HUES64 (cell line): ENCODE measurements around the gene PSPH.
A peak's percentile ranks its signal among the peaks of the same experiment; 100 is the strongest.

Experiments
- H3K27ac ChIP-seq: 2 replicates; pipeline ENCODE4 v1.7.0; 2013; ENCODE audit warnings: low read depth, low read length, inconsistent platforms
- H3K27me3 ChIP-seq: 2 replicates; pipeline ENCODE4 v1.6.1; 2013; ENCODE audit warnings: mild to moderate bottlenecking, low read length; ENCODE audit not compliant: insufficient read depth
- H3K36me3 ChIP-seq: 2 replicates; pipeline ENCODE4 v1.6.1; 2013; ENCODE audit warnings: mild to moderate bottlenecking, low read length; ENCODE audit not compliant: insufficient read depth
- H3K4me1 ChIP-seq: 2 replicates; pipeline ENCODE4 v1.6.1; 2013; ENCODE audit warnings: mild to moderate bottlenecking, low read length, moderate library complexity; ENCODE audit not compliant: insufficient read depth
- H3K4me3 ChIP-seq: 2 replicates; pipeline ENCODE4 v1.5.1; 2013; ENCODE audit warnings: mild to moderate bottlenecking, low read length, moderate library complexity
- H3K9ac ChIP-seq: 2 replicates; pipeline ENCODE4 v1.6.1; 2013; ENCODE audit warnings: mild to moderate bottlenecking, low read depth, low read length
- H3K9me3 ChIP-seq: 2 replicates; pipeline ENCODE4 v1.6.1; 2013; ENCODE audit warnings: low read depth, low read length; ENCODE audit not compliant: insufficient read depth
- WGBS: fragments of 150-250, 120-280 bp; methylation state at CpG from one replicate; pipeline ENCODE4 v1.1.7; 2013; ENCODE audit warnings: missing lambda C conversion rate; 5-methylcytosine and 5-hydroxymethylcytosine counted together

The PSPH gene

DNA sequence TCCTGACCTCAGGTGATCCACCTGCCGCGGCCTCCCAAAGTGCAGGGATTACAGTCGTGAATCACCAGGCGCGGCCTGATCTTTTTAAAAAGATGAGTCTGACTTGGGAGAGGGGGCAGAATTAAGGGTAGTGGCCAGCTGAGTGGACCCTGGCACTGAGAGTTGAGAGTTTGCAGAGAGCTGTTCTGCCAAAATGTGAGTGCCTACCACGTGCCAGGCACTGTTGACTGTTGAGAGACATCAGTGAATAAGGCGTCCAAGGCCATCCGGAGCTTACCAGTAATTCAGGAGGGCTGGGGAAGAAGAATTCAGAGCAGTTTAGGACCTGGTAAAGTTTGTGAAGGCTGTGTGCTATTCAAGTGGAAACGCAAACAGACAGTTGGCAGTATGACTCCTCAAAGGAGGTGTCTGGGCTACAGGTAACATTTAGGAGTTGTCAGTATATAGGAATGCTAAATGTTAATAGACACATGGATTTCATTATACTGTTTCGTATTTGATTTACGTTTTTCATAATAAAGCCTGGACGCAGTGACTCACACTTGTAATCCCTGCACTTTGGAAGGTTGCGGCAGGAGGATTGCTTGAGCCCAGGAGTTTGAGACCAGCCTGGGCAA, 85.3 kb downstream of the PSPH start:
- Histone ChIP-seq H3K27ac (no peak overlapping the region), H3K27me3 (peaks cover 19% of the 10 kb centered on the region), H3K4me3 (peak overlapping the region; percentile 96; the same call in 1 of the 2 replicates), H3K9ac (no peak overlapping the region), H3K4me1 (peaks cover 3% of the 10 kb centered on the region; the same call in 1 of the 2 replicates), H3K9me3 (no peaks in the 10 kb centered on the region), H3K36me3 (0 out of 2 replicates have a peak, but pooled peaks cover 2% of the 10 kb centered on the region)
- 91% methylated on average over 13 of the region's 13 CpGs for WGBS

DNA sequence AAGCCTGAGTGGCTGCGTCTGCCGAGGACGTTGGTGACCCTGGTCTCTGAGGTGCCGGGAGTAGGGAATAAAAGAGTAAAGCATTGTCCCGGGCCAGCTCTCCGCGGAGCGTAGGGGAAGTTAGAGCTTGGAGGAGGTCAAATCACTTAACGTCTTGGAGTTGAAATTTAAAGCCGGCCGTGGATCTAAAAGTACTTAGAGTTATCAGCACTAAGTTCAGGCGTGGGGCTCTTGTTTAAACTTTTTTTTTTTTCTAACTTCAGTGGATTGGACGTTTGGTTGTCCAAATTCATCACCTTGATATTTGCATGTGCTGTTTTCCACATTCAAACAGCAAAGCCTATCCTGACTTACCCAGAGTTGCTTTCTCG, 86.2 kb downstream of the PSPH start:
- Histone ChIP-seq H3K9ac (peak overlapping the region; percentile 89), H3K4me3 (peak overlapping the region; percentile 96), H3K27ac (peak overlapping the region; percentile 65; the same call in 1 of the 2 replicates), H3K9me3 (no peaks in the 10 kb centered on the region), H3K27me3 (peaks cover 19% of the 10 kb centered on the region), H3K36me3 (0 out of 2 replicates have a peak, but pooled peaks cover 2% of the 10 kb centered on the region), H3K4me1 (0 out of 2 replicates have a peak, but pooled peaks cover 2% of the 10 kb centered on the region)
- 6% methylated on average over 12 of the region's 14 CpGs for WGBS

DNA sequence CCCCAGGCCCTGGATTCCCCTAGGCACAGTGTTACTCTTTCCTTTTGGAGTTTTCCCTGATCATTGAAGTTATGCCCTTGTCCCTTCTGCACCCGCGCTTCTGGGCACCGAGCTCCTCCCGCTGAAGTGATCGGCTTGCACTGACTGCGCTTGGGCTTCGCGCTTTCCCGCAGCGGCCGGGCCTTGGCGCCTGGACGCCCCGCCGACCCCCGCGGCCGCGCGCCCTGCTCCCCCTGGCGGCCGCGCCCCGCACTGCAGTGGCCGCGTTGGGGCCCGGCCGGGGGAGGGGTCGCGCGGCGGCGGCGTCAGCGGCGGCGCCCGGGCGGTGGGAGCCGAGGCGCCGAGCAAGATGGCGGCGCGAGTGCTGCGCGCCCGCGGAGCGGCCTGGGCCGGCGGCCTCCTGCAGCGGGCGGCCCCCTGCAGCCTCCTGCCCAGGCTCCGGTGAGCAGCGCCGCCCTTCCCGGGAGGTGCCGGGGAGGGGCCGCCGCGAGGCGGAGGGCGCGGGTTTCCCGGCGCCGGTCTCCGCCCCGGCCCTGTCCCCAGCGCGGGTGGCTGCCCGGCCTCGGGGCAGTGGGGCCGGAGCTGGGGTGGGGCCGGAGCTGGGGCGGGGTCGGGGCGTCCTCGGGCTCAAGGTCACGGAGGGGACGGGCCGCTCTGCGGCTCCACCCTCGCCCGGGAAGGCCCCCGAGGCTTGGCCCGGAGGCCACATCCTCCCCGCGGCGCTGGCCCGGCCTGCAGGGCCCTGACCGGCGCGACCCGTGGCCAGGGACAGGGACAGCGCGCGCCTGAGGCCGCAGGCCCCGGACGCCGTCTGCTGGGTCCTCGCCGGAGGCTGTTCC, 86.8 kb downstream of the PSPH start, which contains the start of gene NIPSNAP2:
Gene NIPSNAP2 (plus strand): TSS at position 325 of the 839 bp plus-strand sequence. CDS start 25 bp downstream, at position 350.
- Histone ChIP-seq H3K27ac (peak within 1 kb of the TSS; percentile 65; the same call in 1 of the 2 replicates), H3K27me3 (peaks cover 19% of the 10 kb centered on the region)

DNA sequence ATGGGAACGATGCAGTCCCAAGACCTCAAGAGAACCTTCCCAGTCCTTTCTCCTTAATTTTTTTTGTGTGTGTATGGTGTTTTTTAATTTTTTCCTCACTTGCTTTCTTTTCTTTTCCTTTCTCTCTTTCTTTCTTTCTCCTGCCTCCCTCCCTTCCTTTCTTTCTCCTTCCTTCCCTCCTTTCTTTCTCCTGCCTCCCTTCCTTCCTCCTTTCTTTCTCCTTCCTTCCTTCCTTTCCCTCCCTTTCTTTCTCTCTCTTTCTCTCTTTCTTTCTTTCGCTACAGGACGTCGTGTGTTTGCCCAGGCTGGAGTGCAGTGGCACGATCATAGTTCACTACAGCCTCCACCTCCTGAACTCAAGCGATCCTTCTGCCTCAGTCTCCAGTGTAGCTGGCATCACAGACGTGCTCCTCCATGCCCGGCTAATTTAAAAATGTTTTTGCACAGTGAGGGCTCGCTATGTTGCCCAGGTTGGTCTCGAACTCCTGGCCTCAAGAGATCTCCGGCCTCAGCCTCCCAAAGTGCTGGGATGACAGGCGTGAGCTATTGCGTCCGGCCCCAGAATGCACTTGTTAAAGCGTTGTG, 87.6 kb downstream of the PSPH start:
- Histone ChIP-seq H3K9ac (no peak overlapping the region), H3K36me3 (no peaks in the 10 kb centered on the region), H3K27ac (no peak overlapping the region), H3K9me3 (no peaks in the 10 kb centered on the region), H3K27me3 (peaks cover 19% of the 10 kb centered on the region), H3K4me3 (peak overlapping the region; percentile 38), H3K4me1 (0 out of 2 replicates have a peak, but pooled peaks cover 2% of the 10 kb centered on the region)
- 85% methylated on average over 13 of the region's 15 CpGs for WGBS

More for the DNA sequence above, 86.8 kb downstream of the PSPH start, which contains the start of gene NIPSNAP2:
- Histone ChIP-seq H3K9ac (peak within 1 kb of the TSS; percentile 89), H3K4me1 (0 out of 2 replicates have a peak, but pooled peaks cover 2% of the 10 kb centered on the region), H3K9me3 (no peaks in the 10 kb centered on the region), H3K4me3 (peak within 1 kb of the TSS; percentile 96), H3K36me3 (no peaks in the 10 kb centered on the region)
- WGBS, result under 1% methylated on average over 105 of the region's 105 CpGs

DNA sequence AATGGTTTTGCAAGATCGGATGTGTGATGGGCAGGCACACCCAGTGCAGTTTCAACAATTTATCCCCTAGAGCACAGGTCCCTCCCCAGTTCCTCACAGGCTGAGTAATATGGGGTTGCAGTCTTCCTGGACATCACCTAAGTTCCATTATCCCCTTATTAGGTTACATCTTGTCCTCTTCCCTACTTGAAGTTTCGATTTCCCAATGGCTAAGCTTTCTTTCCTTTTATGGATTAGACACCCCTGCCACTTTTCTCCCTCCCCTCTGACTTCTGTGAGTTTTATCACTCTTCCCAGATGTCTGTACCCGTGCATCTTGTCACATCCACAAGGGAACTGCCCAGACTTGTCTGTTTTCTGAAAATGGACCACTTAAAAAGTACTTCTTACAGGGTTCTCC, 89.2 kb downstream of the PSPH start:
- no peak overlapping the region for H3K27ac ChIP-seq
- H3K36me3 ChIP-seq, result no peaks in the 10 kb centered on the region
- H3K9ac ChIP-seq, result no peak overlapping the region
- 0 out of 2 replicates have a peak, but pooled peaks cover 2% of the 10 kb centered on the region for H3K4me1 ChIP-seq
- peaks cover 19% of the 10 kb centered on the region for H3K27me3 ChIP-seq
- WGBS, result 88% methylated on average over 3 of the region's 3 CpGs
- no peak overlapping the region for H3K4me3 ChIP-seq
- no peaks in the 10 kb centered on the region for H3K9me3 ChIP-seq
